Hematopoietic multipotent progenitor cell treated with erythropoietin and hydrocortisone succinate and interleukin-3 and kit ligand, for 15 days (in vitro differentiated cells): ENCODE measurements around the gene PLPP3.

Experiments
- DNase-seq: peaks from one replicate; pipeline ENCODE4 v3.0.0-alpha.2; 2015; ENCODE audit warnings: low spot score

The PLPP3 gene

DNA sequence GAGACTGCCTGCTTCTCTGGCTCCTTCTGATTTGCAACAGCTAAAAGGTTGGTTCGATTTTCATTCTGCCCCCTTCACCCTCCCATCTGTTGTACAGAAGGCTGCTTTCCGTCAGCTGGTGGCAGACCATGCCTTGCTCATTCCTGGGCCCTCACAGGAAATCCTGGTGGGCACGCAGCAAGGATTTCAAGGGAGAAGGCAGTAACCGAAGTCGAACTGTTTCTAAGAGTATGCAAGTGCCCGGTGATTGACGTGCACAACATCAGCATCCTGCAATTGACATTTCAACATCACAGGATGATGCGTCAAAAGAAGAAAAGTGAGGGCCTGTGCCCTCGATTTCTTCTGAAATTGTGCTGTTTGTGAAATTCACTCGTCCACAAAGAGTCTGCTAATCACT, 83.8 kb downstream of the PLPP3 start:
- no peak for DNase-seq

DNA sequence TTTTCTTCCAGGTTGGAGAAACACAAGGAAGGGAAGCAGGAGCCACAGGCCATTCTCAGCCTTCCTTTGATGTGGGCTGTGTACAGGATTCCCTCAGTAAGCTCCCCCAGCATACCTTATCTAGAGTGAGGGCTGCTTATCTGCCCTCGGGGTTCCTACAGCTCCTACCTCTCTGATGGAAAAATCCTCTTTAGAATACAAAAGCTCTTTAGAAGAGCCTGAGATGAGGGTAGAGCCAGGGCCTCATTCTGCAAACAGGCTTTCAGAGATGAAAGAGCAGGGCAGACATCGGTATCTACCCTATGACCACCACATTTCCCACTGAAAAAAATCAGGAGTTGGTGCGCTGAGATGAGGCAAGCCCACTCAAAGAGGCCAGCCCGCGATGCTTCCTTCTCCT, 85.1 kb downstream of the PLPP3 start:
- DNase-seq = no peak

DNA sequence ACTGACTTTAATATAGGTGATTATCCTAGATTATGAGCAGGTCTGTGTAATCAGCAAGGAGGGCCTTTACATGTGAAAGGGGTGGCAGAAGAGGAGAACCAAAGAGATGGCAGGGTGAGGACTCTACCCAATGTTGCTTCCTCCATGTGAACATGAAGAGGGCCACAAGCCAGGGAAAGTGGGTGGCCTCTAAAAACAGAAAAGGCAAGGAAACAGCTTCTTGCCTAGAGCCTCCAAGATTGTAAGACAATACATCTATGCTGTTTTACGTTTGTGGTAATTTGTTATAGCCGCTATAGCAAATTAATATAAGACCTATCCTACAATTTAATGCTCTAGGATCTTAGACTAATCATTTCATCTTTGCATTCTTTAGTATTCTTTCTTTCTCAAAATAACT, 85.5 kb downstream of the PLPP3 start:
- no peak for DNase-seq

DNA sequence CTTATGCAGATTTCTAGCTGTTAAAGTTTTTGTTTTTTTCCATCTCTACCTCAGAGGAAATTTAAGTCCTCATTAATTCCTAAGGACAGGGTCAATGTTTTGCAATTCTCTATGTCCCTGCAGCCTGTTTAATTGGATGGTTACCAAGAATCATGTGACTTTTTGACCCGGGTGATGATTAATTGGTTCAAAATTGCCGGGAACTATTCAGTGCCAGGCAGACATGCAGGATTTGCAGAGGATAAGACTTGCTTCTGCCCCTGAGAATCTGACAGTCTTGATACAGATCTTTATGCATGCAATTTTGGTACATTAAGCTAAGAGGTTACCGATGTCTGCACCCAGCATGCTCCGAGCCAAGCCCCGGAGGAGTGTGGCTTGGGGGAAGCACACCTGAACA, 87.9 kb downstream of the PLPP3 start:
- DNase-seq = no peak

DNA sequence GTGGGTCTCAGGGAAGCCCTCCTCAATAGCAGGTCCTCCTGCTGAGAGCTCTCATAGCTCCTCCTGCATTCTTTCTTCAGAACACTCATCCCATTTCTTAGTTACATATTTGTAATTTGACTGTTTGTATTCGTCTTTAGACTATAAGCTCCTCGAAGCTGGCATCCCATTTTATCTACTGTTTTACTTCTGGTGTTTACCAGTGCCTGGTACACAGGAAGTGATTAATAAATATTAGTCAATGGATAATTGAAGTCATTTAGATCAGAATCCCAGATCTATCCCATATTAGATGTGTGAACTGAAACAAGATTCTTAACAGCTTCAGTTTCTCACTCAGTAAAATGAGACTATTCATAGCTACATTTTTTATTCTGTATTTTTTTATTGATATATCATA, 88.7 kb downstream of the PLPP3 start:
- no peak for DNase-seq

DNA sequence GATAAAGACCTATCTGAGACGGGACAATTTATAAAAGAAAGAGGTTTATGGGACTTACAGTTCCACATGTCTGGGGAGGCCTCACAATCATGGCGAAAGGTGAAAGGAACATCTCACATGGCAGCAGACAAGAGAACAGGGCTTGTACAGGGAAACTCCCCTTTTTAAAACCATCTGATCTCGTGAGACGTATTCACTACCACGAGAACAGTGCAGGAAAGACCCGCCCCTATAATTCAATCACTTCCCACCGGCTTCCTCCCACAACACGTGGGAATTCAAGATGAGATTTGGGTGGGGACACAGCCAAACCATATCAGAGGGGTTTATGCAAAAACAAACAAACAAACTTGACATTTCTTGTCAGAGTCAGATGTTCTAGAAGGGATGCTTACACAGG, 89.7 kb downstream of the PLPP3 start:
- no peak for DNase-seq

DNA sequence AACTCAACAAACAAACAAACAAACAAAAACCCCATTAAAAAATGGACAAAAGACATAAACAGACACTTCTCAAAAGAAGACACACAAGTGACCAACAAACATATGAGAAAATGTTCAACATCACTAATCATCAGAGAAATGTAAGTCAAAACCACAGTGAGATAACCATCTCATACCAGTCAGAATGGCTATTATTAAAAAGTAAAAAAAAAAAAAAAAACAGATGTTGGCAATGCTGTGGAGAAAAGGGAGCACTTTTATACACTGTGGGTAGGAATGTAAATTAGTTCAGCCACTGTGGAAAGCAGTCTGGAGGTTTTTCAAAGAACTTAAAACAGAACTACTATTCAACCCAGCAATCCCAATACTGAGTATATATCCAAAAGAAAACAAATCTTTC, 94.7 kb downstream of the PLPP3 start:
- DNase-seq = no peak

DNA sequence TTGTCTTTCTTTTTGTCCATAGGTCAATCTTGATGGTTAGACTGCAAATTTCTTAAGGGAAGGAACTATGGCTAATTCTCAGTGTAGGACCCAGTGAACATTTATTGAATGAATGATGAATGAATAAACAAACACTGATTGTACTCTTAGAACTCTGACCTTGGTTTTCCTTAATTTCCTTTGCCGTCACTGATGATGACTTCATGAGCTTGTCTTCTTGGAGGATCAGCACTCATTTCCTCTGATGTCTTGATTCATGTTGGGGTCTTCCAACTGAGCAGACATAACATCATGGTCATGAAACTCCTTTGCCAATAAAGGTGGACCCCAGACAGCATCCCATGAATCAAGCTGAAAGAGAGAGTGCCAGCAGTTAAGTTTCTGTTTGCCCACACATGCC, 96.3 kb downstream of the PLPP3 start:
- no peak for DNase-seq

DNA sequence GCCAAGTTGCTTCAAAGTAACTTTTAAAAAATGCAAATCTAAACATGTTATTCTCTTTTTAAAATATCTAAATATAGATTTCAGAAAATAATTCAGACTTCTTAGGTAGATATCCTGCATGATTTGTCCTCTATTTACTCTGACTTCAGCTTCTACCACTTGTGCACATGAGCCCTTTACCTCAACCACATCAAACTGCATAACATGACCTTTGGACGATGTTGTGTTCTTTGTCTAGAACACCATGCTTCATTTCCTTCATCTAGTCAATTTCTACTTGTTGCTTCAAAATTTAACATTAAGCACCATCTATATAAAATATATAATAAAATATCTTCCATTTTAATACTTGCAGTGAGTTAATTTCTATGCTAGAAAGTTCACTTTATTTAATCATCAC, 96.9 kb downstream of the PLPP3 start:
- no peak for DNase-seq

DNA sequence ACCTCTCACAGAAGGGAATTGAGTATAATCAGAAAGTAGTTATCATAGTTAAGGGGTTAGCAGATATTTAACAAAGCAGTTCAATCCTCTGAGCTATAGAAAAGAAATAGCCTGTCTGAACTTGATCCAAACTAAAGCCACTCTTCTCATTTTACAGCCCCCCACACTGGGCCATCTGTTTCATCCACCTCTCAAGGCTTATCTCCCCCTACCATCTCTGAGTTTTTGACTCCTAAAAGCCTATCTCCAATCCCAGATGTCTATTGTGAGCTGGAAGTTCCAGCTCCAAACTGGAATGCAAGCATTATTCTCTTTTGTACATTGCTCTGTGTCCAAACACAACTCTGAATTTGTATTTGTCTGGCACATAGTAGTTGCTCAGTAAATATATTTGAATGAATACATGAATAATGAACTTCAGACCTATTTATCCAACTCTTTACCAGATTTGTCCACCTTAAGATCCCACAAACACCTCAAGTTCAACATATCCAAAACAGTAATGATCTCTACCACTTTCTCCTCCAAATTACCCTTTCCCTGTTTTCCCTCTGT, 98.1 kb downstream of the PLPP3 start:
- no peak for DNase-seq

DNA sequence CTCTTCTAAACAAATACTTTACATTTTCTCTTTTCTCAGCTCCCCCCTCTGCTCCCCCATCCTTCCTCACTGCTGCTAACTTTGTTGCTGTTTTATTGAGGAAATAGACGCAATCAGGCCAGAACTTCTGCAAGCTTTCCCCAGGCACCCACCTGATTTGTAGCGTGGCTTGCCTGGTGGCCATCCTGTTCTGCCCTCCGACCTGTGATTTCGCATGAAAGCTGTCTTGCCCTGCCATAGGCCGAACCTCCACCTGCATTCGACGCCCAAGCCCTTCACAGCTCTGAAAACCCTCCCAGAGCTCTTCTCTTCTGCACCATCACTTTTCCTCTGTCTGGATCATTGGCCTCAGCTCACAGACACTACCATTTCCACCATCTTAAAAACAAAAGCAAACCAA, 100.6 kb downstream of the PLPP3 start:
- DNase-seq = no peak

DNA sequence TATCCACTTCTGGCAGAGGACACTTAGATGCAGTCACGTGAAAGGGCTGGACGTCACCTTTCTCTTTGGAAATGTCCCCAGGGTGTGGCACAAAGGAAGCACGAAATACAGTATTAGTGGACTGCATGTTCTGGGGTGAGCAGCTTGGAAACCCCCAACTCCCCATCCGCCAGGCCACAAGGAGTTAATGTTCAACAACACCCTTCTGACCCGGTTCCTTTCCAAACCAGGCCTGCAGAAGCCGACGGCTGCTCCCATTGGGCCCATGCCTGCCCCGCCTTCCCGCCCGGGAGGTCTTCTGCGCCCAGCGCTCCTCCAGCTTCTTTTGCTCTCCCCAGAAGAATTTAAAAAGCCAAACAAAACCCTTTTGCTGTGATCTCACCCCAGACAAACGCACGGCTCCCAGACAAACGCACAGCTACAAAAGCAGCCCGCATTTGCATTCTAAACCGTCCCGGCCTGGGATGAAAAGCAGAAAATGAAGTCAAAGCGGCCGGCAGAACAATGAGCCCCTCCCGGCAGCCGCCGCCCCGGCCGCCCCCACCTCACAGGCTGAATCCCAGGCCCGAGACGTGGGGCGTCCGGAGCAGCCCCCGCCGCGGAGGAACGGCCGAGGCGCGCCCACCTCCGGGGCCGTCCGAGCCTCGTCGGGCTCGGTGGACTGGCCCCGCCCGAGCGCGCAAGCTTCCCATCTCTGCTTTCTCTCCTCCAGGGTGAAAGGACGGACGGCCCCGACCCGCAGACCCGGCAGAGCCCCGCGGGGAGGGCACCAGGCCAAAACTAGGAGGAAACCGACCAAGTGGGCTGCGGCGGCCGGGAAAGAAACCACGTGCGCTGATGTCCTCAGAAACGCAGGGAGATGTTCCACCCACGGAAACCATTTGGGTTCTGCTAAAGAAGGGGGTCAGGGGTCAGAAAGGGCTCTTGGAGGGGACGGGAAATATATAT, 101.9 kb downstream of the PLPP3 start:
- DNase-seq = no peak

DNA sequence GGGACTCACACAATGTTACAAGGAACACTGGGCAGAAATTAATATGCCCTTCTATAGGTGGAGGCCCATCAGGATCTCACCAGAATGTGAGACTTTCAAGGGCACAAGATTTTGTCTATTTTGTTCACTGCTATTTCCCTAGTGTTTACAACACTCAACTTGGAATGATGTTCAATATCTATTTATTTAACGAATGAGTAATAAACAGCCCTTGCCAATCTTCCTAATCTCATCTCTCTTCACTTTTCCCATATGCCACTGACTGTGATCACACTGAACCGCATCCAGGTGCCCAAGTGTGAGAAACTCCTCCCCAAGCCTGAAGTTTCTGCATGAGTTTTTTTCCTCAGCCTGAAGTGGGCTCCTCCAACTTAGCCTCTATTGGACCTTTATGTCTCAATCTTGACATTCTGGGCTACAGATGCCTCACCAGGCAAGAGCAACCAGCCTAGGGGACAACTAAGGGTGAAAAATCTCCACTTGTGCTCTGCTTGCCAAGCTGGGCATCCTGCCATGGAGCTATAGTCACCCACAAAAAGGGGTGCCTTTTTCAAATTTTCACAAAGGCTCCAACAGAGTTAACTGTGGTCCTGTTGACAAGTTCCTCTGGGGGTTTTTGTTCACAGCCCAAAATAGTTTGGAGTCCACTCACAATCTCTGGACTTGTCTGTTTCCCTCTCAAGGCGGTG, 105.6 kb downstream of the PLPP3 start:
- DNase-seq = no peak

DNA sequence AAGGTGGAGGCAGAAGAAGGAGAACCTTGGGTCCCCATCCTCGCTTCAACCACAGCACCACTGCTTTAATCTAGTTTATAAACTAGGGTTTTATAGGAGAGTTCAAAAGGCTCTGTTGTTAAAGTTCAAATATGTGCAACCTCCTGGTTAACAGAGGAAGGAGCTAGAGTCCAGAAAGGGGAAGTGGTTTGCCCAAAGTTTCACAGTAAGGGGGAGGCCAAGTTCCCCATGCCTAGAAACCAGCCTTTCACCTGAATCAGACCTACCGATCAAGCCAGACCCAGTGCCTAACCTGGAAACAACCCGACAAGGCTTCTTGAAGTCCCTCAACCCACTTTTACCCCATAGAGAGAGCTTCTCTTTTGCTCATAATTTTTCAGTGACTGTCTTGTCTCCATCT, 106.5 kb downstream of the PLPP3 start:
- no peak for DNase-seq

DNA sequence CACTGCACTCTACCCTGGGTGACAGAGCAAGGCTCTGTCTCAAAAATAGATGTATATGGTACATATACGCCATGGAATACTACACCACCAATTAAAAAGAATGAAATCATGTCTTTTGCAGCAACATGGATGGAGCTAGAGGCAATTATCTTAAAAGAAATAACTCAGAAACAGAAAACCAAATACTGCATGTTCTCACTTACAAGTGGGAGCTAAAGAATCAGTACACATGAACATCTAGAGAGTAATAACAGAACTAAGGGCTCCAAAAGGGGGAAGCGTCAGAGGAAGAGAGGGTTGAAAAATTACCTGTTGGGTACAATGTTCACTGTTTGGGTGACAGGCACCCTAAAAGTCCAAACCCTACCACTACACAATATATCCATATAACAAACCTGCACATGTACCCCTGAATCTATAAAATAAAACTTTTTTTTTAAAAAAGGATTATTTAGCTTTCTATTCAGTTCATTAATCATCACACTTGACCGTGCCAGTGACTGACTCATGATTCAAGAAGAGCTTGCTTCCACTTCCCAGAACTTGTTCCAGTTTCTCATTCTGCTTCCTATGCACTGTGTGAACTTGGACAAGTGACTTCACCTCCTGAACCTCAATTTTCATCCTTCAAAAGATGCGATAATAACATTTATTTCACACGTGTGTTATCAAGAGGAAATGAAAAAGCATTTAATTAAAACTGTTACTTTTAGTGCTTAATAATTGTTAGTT, 109.6 kb downstream of the PLPP3 start:
- DNase-seq = no peak

DNA sequence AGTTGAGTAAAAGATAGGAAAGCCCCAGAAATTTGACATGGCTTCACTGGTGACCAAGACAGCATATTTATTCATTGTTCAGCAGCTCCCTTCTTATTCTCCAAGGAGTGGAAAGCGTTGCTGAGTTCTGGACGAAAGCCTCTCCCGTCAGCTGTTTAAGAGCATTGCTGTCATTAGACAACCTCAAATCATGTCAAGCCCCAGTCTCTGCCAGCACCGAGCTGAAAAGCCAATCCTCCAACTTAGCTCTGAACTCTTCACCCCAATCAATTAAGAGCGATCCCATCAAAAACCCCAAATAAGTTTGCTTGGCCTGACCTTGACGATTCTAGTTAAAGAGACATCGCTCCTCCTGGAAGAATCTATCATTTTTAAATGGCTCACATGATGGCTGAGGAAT, 110.8 kb downstream of the PLPP3 start:
- DNase-seq = no peak

DNA sequence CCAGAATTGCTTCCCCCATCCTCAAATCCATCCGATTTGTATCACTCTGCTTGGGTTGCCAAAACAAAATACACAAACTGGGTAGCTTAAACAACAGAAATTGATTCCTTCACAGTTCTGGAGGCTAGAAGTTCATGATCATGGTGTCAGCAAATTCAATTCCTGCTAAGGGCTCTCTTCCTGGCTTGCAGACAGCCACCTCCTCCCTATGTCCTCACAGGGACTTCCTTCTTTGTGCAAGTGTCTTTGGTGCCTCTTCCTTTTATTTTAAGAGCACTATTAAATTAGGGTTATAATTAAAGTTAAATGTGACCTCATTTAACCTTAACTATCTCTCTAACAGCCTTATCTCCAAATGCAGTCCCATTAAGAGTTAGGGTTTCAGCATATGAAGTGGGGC, 112.8 kb downstream of the PLPP3 start:
- no peak for DNase-seq

DNA sequence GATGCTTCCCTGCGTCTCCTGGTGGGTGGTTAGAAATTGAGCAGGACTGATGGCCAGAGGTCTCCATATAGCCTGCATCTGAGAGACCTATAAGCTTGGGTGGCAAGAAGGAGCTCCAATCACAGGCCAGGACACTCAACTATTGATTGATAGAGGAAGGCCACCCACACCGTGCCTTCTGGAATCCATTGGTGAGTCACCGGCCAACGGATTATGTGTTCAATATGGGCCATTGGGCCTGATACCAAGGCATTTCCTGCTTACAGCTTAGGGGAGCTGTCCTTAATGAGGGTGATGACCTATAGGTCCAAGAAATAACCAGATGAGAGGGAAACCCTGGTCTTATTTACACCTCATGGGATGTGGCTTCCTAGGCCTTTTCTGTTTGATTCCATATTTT, 115.1 kb downstream of the PLPP3 start:
- no peak for DNase-seq

DNA sequence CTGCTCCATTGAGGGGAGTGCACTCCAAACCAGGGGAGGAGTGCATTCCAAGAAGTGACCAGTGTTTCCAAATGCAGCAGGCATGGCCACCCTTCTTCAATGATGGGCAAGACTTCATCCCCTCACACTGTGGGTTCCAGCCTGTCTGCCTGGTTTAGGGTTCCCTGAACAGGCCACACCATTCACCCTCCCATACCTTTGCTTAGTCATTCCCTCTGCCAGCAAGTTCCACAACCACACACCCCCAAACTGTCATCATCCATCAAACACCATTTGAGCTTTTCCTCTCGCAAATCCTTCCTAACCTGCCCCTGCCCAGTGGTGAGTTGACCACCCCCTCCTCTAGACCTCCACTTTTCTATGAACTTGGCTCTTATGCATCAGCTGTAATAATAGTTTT, 116.0 kb downstream of the PLPP3 start:
- DNase-seq = no peak

DNA sequence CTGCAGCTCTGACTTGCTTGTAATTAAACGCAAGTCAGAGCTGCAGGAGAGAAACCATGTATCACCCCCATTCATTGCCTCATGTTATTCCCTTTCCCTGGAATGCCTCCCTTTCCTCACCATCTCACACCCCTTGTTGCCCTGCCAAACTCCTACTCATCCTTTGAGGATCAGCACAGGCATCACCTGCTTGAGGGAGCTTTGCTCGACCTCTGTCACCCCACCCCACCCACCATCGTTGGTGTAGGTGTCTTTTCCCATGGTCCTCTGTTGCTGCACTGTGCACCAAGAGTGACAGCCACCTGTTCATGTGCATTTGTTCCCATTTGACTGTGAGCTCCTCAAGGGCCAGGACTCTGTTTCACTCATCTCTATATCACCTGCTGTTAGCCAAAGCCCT, 117.2 kb downstream of the PLPP3 start:
- no peak for DNase-seq

DNA sequence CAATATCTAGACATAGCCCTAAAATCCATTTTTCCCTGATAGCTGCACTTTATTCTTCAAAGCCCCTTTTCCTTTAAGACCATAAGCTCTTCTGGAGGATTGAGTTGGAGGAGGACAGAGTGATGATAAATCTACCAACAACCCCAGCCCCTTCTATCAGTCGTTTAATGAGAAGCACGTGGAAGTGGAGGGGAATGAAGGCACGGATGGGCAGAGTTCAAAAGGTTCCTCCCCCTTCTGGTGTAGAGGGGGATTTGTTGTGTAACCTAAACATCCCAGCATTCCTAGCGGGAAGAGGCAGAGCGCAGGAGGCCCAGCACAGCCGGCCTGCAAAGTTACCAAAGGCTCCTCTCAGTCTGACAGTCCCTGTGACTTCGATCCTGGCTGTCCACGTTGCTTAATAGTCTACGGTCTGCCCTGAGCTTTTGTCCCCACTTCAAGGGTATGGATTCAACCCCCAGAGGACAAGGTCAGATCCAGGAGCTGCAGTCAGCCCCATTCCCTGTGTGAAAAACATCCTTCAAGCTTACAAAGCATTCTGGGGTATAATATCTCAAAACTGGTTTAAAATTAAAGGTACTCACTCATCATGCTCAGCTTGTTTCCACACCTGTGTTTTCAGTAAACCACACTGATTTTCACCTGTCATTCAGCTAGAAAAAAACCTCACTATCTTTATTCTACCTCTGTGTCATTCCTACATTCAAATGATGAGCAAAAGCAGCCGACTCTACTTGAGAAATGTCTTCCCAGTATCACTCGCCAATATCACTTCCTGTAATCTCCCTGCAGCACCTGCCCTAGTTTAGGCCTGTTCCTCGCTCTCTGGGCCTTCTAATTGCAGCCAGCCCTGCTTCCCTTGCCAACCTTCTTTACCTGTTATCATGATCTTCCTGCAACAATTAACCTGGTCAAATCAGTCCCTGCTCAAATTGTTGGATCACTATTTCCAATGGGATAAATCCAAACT, 117.9 kb downstream of the PLPP3 start:
- DNase-seq = no peak
